Measurements from ENCODE around the gene DCXR.
A peak's percentile ranks its signal among the peaks of the same experiment; 100 is the strongest.

Gene DCXR

GRCh38 chr17:82072827-82073226, 35.3 kb upstream of the DCXR start:
- no peak for DNase-seq

- DNase-seq: no peak
These were observed 33.1 kb upstream of the DCXR start for GRCh38 chr17:82070611-82071010.

- DNase-seq: peak; percentile 11
These were observed 28.3 kb upstream of the DCXR start, which contains the start of gene DUS1L for GRCh38 chr17:82065638-82066303. TSS of gene DUS1L (minus strand) at chr17:82065804. CDS start at chr17:82065059, 745 bp downstream.

- DNase-seq: no peak
These were observed 27.7 kb upstream of the DCXR start for GRCh38 chr17:82065193-82065637.

GRCh38 chr17:82064433-82065192, 27.1 kb upstream of the DCXR start:
- DNase-seq: peak; percentile 22

- DNase-seq: no peak
These were observed 26.2 kb upstream of the DCXR start for GRCh38 chr17:82063424-82064415.

- no peak for DNase-seq
These were observed 25.5 kb upstream of the DCXR start for GRCh38 chr17:82062984-82063368.

GRCh38 chr17:82062076-82062983, 24.8 kb upstream of the DCXR start:
- no peak for DNase-seq

GRCh38 chr17:82061047-82061925, 23.8 kb upstream of the DCXR start:
- DNase-seq: no peak

GRCh38 chr17:82060614-82061013, 23.1 kb upstream of the DCXR start:
- DNase-seq: no peak

- DNase-seq: no peak
These were observed 22.5 kb upstream of the DCXR start for GRCh38 chr17:82060001-82060380.

- DNase-seq: no peak
These were observed 21.9 kb upstream of the DCXR start for GRCh38 chr17:82059272-82060000.

- no peak for DNase-seq
These were observed 21.4 kb upstream of the DCXR start for GRCh38 chr17:82058855-82059249.

GRCh38 chr17:82058230-82058854, 20.8 kb upstream of the DCXR start:
- no peak for DNase-seq

GRCh38 chr17:82056729-82057621, 19.5 kb upstream of the DCXR start:
- no peak for DNase-seq

- no peak for DNase-seq
These were observed 18.6 kb upstream of the DCXR start for GRCh38 chr17:82055965-82056728.

GRCh38 chr17:82055023-82055964, 17.8 kb upstream of the DCXR start:
- DNase-seq: no peak

All from NCI-H2107 (cell line).